ENCODE data around the gene MAGI1. TPM values are rescaled to one million over a fixed set of nuclear protein-coding genes. Genes with fewer than 3 reads are reported as not detected.

MAGI1 gene
- total RNA-seq, 4 donors from 2014 or later, result 49.5 to 72.1 (median 67.6) TPM

DNA sequence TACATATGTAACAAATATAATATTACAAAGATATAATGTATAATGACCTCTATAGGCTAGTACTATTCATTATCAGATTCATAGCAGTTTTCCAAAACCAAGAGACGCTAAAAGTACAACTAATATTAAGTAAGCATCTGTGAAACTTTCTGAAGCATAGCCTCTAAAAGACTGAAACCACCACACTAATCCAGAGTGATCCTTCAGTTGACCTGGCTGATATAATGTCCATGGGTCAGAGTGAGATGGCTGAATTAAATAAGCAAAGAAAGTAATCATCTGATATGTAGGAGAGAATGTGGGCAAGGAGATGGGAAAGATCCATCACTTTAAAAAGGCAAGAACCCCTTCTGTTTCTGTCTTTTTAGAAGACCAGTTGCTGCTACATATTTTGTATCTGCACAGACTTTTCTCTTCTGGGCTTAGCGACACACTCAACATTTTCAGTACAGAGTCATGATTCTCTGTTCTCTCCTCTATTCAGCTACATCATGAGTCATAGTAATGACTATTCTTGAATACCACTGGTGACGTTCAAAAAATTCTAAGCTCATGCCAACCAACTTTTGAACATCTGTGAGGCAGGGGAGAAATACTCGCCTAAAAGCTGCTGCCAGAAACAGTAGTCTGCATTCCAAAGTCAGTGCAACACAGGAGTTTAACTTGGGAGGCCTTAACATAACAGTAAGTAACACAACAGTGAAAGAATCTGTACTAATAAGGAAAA is 149.6 kb downstream of the MAGI1 start:
- no peak overlapping the region for H3K4me3 ChIP-seq
- TF ChIP-seq CTCF (IDR thresholded peaks at IDR 0.05), result no peak
- TF ChIP-seq POLR2A (IDR thresholded peaks at IDR 0.05), result no peak
- no peak for DNase-seq

GRCh38 chr3:65888196-65888595 is 150.5 kb downstream of the MAGI1 start:
- Histone ChIP-seq H3K36me3 (no peaks in the 10 kb centered on the region), H3K27me3 (no peaks in the 10 kb centered on the region), H3K27ac (no peak overlapping the region), H3K9me3 (no peaks in the 10 kb centered on the region), H3K4me3 (no peak overlapping the region), H3K4me1 (peaks cover 0 to 5% (median 0%) of the 10 kb centered on the region in 4 donors)
- no peak for TF ChIP-seq CTCF (IDR thresholded peaks at IDR 0.05)
- TF ChIP-seq POLR2A (IDR thresholded peaks at IDR 0.05), result no peak
- DNase-seq, result no peak

More for the DNA sequence above, 149.6 kb downstream of the MAGI1 start:
- Histone ChIP-seq H3K27me3 (no peaks in the 10 kb centered on the region), H3K9me3 (no peaks in the 10 kb centered on the region), H3K27ac (no peak overlapping the region), H3K4me1 (no peaks in the 10 kb centered on the region), H3K36me3 (no peaks in the 10 kb centered on the region)

- TF ChIP-seq POLR2A (IDR thresholded peaks at IDR 0.05) (no peak), CTCF (IDR thresholded peaks at IDR 0.05) (no peak)
- Histone ChIP-seq H3K4me1 (peaks cover 0 to 6% (median 0%) of the 10 kb centered on the region in 4 donors), H3K27ac (no peak overlapping the region), H3K4me3 (no peak overlapping the region), H3K9me3 (no peaks in the 10 kb centered on the region), H3K36me3 (no peaks in the 10 kb centered on the region), H3K27me3 (no peaks in the 10 kb centered on the region)
- no peak for DNase-seq
Observed at GRCh38 chr3:65886391-65886790, 152.3 kb downstream of the MAGI1 start.

- TF ChIP-seq POLR2A (IDR thresholded peaks at IDR 0.05) (no peak), CTCF (IDR thresholded peaks at IDR 0.05) (no peak)
- no peak for DNase-seq
- Histone ChIP-seq H3K36me3 (no peaks in the 10 kb centered on the region), H3K4me1 (peaks cover 0 to 6% (median 0%) of the 10 kb centered on the region in 4 donors), H3K9me3 (no peaks in the 10 kb centered on the region), H3K4me3 (no peak overlapping the region), H3K27me3 (no peaks in the 10 kb centered on the region), H3K27ac (no peak overlapping the region)
Observed at GRCh38 chr3:65884071-65884470, 154.6 kb downstream of the MAGI1 start.

DNA sequence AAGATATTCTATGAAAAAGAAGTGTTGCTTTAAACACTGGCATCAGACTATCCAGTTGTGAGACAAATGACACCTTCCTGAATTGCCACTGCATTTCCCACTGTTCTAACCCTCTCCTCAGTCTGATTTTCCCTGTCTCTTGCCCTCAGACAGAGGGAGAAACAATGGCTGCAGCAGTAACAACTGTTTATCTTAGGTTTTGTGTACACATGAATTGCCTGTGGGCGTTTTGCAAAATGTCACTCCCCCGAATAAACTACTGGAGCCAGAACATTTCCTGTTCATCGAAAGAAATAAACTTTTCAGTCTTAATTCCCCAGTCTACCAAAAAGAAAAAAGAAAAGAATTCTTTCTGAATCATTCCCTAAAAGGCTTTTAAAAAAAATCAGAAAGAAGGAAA is 155.1 kb downstream of the MAGI1 start:
- no peak for DNase-seq

More for the DNA sequence above, 155.1 kb downstream of the MAGI1 start:
- H3K36me3 ChIP-seq, result no peaks in the 10 kb centered on the region
- H3K4me1 ChIP-seq, result peaks cover 0 to 6% (median 0%) of the 10 kb centered on the region in 4 donors
- no peak overlapping the region for H3K27ac ChIP-seq
- no peak for TF ChIP-seq POLR2A (IDR thresholded peaks at IDR 0.05)
- no peak for TF ChIP-seq CTCF (IDR thresholded peaks at IDR 0.05)
- H3K9me3 ChIP-seq, result no peaks in the 10 kb centered on the region
- no peaks in the 10 kb centered on the region for H3K27me3 ChIP-seq
- no peak overlapping the region for H3K4me3 ChIP-seq
